ENCODE data around the gene RMP24.
"Not testable (repeated sequence)": the region's sequence is repeated elsewhere in the genome, so short reads cannot be mapped to it uniquely, and the experiment has no call there.

Gene RMP24

DNA sequence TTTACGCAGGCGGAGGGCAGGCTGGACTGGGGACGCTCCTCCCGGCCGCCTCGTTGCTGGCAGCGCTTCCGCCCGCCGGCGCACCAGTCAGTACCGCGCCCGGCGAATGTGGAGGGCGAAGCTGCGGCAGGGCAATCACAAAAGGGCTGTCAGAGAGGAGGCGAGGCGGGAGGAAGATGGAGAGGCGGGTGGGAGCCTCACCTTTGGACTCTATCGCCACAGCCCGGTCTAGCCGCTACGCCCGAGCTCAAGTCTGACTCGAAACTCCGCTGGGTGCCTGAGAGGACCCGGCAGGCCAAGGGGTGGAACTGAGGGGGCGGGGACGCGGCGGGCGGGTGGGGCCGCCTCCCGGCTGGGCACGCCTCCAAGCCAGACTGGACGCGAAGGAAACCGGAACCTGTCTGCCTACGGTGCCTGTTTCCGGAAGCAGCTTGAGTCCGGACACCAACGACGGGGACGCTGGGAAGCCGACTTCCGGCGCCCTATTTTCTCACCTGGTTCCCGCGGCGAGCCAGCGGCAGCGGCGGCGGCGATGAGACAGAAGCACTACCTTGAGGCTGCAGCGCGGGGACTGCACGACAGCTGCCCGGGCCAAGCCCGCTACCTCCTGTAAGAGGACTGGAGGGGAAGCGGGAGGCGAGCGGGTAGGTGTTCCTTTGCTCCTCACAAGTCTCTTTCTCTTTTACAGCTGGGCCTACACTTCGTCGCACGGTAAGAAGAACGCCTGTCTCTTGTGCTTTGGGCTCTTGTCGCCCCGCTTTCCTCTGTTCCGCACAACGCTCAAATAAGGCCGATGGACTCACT lies at the start of gene RMP24:
TSS of gene RMP24 (plus strand) at position 483 of the 804 bp plus-strand sequence.
- DNase-seq (ENCODE audit: low spot score), result peak; percentile 94

DNA sequence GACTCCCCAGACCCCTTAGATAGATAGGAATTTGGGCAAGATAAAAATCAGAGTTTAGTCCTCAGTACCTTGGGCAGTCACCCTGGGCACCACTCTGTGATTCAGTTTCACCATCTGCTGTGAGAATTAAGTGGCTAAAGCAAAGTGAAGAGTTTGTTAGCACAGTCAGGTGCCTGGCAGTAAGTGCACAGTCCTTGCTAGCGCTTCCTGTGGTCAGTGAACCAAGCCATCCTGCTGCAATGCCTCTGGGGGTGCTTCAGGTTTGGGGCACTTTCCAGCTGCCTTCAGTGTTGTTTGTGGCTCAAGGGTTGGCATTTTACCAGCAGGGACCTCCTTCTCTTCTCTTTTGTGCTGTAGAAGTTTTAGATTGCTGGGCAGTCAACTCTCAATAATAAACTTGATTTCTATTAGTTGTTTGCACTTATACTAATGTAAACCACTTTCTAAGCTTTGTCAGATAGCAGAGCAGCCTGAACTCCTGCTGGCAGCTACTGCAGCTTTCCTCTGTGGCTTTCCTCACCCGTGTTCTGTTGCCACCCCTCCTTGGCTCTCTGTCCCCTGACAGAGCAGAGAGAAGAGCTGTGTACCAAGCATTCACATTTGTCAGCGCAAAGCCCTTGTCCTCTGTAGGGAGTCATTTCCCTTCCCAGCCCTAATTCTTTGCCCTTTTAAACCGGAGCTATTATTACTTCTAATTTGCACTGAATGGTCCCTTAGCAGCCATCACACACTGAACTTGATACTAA lies 48.4 kb upstream of the RMP24 start:
- no peak for DNase-seq (ENCODE audit: low spot score)

DNA sequence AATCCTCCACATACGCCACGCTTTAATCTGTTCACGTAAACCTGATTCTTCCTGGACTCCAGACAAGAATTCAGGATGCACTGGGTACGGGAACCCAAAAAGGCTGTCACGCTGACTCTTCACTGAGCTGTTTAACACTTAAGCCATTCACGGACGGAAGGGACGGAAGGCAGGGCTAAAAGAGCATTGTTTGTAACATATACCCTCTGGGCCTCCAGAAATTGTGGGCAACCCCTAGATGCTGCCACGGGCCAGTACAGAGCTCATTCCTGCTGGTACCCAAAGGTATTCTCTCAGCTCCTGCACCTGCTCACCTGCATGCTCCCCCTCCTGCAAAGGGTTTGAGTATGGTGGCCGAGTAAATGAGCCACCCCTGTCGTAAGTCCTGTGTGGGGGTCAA lies 45.6 kb upstream of the RMP24 start:
- DNase-seq (ENCODE audit: low spot score), result no peak

DNA sequence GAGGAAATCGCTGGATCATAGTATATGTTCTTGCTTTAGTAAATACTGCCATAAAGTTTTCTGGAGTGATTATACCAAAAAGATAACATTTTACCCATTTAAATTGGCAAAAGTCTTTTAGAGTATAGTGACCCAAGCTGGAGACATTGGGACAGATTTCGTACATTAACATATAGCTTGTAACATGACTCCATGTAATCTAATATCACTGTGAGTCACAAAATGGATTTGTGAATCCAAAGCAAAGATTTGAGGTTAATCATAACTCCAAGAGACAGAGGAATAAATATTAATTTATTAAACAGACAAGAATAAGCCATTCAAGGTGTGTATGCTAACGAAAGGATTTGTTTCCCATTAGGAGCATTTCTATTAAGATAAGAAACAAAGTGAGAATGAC lies 45.0 kb upstream of the RMP24 start:
- no peak for DNase-seq (ENCODE audit: low spot score)

DNA sequence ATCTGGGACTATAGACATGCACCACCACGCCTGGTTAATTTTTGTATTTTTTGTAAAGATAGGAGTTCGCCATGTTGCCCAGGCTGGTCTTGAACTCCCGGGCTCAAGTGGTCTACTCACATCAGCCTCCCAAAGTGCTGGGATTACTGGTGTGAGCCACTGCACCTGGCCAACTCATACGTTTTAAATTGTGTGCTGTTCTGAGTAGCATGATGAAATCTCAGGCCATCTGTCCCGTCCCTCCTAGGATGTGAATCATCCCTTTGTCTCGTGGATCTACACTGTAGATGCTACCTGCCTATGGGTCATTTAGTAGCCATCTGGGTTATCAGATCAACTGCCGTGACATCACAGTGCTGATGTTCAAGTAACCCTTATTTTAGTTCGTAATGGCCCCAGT lies 38.5 kb upstream of the RMP24 start:
- no peak for DNase-seq (ENCODE audit: low spot score)

DNA sequence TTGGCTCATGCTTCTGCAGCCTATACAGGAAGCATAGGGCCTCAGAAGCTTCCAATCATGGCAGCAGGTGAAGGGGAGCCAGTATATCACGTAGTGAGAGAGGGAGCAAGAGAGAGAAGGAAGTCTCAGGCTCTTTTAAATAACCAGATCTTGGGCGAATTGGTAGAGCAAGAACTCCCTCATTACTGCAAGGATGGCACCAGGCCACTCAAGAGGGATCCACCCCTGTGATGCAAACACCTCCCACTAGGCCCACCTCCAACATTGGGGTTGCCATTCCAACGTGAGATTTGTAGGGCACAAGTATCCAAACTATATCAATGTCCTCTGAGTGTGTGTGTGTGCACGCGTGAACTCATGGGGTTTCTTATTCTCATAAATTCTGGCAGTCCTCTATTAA lies 37.6 kb upstream of the RMP24 start:
- no peak for DNase-seq (ENCODE audit: low spot score)

DNA sequence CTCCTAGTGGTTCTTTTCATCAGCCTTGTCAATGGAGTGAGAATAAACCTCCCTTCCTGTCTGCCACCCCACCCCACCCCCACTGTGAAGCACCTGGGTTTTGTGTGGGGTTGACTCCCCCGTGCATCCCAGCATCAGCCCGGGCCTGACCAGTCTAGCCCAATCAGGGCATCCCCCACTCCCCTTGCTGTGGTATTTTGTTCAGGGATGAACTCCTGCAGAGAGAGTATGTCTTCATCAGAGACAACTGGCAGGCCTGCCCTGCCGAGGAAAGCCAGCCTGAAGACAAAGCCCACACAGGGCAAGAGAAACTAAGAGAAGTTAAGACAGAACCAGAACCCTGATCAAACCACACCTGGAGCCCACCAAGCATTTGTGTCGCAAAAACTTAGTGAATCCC lies 36.7 kb upstream of the RMP24 start:
- no peak for DNase-seq (ENCODE audit: low spot score)

DNA sequence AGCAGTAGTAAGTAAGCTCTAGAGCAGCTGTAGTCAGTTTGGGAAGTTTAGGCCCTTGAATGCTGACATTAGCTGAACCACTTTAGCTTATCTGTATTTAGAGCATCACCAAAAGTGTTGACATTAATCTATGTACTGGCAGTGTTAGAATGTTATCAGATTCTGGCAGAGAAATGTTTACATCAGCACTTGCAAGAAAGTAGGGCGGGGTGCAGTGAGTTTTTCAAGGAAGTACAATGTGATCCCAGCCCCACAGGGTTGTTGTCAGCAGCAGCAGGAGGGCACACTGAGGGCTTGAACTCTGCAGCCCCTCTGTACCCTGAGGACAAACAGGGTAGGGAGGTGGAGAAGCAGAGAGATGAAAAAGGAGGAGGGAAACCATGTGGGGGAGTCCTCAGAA lies 35.5 kb upstream of the RMP24 start:
- no peak for DNase-seq (ENCODE audit: low spot score)

DNA sequence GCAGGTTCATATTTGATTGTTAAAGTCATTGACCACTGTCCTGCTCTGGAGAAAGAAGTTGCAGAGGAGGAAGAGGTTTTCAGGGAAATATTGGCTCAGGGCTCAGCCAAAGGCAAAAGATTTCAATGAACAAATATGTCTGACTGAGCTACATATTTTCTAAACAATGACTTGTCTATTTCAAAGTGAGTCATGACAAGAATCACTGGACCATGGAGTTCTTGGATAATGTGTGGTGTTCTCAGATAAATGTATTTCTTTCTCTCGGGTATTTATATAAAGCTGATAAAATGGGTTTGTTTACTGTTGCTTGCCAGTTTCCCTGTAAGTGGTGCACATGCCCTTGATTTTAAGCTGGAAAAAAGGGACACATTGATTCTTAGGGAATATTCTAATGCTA lies 34.3 kb upstream of the RMP24 start:
- DNase-seq (ENCODE audit: low spot score), result no peak

DNA sequence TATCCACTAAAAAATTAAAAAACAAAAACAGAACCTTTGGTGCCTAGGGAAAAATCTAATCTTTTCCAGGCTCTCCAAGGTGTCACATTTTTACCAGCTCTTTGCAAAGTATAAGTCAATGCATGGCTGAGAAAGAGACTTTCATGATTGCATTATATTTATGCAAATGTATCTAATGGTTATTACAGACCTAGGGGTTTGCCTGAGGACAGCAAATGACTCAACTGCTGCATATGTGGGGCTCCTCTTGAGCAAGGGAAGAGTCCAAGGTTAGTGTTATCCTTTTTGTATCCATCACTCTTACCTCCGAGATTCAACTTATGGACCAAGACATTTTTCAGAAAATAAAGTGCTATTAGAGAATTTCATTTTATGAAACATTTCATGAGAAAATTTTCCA lies 33.9 kb upstream of the RMP24 start:
- DNase-seq (ENCODE audit: low spot score), result no peak

DNA sequence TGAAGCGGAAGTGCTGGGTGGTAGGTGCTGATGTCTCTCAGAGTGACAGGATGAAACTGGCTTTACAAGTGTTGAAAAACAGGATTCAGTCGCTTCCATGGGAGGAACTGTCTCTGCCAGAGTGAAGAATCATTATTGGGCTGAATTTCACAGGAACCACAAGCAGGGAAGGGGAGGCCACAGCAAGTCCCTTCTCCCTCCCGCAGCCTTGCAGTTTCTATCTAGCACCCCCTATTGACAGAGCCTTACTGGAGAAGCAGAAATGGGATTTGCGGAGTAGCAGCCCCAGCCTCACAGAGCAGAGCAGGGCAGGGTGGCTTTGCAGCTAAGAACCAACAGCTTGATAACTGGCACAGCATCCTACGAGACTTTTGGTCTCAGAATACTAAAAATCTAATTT lies 33.3 kb upstream of the RMP24 start:
- DNase-seq (ENCODE audit: low spot score), result no peak

DNA sequence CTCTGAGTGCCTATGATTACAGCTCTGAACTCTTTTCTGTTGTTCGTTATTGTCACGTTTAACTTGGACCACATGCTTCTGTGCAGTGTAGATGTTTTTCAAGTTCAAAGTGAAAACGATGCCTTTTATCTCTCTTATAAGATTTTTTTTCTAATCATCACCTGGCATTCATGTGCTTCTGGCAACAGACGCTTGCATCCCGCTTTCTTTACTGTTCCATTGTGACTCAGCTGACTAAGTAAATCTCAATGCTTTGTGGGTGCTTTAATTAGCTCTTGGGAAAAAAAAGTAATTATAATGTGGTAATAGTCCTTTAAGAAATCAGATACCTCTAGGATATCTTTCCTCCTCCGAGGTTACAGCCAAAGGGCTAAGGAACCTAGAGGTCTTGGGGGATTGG lies 31.2 kb upstream of the RMP24 start:
- DNase-seq (ENCODE audit: low spot score), result no peak

DNA sequence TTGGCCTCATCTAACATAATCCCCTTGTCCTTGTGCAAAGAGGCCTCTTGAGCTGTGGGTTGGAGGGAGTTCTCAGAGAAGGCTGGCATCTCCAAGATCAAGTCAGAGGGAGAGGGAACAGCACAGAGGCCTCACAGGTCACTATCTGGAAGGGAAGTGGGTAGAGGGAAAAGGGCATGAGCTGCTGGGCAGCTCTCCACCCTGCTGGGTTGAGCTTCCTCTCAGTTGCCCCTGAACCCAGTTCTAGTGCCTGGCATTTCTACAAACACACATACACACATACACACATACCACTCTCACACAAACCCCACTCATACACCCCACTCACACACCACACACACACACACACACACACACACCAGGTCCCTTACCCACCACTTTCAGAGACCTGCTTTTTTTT lies 30.3 kb upstream of the RMP24 start:
- DNase-seq (ENCODE audit: low spot score), result no peak

DNA sequence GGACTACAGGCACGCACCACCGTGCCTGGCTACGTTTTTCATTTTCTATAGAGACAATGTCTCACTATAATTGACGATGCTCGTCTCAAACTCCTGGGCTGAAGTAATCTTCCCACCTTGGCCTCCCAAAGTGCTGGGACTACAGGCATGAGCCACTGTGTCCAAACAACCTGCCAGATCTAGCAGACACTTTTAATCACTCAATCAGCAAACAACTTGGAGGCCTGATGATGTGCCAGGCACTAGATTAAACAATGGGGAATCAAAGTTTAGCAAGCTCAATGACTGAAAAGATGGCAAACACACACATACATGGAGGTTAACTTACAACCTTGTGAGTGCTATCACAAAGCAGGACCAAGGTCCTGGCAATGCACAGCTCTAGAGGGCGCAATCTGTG lies 29.8 kb upstream of the RMP24 start:
- no peak for DNase-seq (ENCODE audit: low spot score)

DNA sequence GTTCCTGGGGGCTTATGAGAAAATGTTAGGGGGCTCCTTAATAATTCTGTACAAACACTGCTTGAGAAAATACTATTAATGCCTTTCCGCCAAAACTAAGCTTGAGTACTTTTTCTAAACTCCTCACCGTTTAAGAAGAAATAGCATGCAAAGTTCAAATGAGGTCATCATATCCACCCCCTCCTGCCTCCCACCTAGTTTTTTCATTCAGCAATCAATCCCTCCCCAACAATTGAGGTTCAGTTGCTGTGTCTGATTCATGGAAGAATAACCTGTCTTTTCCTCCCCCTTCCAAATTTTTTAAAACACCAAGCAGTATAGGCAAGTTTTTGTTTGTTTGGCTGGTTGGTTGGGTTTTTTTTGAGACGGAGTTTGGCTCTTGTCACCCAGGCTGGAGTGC lies 24.4 kb upstream of the RMP24 start:
- no peak for DNase-seq (ENCODE audit: low spot score)

DNA sequence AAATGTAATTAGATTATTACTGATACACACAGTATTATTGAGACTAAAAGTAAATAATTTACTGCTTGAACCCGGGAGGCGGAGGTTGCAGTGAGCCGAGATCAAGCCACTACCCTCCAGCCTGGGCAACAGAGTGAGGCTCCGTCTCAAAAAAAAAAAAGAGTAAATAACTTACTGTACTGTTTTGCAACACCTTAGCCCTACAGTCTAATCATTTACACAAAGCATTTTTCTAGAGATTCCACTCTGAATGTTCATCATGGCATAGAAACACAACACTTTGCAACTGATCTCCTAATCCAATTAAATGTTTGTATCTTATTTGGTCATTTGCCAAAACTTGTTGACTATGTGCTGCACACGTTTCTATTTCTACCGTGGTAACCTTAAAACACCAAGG lies 23.4 kb upstream of the RMP24 start:
- DNase-seq (ENCODE audit: low spot score), result no peak

DNA sequence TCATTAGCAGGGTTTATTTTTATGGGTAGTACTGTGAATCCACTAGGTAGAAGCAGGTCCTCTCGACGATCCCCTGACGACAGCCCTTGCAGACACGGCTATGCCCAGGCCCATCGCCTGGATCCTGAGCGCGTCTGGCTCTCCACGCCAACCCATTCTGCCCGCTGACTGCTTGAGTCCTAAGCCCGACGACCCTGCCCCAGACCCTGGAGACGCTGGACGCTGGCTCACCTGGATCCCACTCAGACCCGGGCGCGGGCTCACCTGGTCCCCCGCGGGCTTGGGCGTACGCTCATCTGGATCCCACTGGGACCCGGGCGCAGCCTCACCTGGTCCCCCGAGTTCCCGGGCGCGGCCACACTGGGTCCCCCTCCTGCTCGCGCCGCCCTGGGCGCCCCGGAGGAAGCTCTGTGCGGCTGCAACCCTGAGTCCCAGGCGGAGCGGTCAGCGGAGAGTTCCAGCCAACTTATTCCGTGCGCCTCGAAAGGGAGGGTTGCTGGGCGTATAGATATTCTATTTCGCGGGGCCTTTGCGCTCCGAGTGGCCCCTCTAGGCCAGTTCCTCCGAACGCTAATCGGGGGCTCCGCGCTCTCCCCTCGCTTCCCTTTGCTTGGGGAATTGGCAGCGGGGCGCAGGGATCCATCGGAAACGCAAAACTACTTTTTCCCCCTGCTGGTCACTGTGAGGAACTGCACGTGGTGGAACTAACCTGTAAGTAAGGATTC lies 22.4 kb upstream of the RMP24 start:
- DNase-seq (ENCODE audit: low spot score), result peak; percentile 58

DNA sequence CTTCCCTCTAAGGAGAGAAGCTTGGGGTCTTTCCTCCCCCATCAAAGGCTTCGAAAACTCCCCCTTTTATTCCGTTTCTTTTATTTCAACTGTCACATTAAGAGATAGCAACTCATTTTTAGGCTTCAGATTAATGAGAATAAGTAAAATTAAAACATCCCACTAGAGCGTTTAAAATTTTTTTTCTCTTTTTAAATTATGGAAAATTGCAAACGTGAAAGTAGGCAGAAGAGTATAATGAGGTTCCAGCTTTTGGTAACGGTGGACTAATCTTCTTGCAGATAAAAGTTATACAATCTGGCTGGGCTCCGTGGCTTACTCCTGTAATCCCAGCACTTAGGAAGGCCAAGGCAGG lies 21.9 kb upstream of the RMP24 start:
- DNase-seq (ENCODE audit: low spot score), result no peak

DNA sequence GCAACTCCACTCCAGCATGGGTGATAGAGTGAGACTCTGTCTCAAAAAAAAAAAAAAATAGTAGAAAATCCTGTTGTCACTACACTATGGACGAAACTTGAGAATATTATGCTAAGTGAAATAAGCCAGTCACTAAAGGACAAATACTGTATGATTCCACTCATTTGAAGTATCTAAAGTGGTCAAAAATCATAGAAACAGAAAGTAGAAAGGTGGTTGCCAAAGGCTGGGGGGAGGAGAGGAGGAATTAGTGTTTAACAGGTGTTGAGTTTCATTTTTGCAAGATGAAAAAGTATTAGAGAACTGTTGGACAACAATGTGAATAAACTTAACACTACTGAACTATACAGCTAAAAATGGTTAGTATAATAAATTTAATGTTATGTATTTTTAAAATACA lies 18.8 kb upstream of the RMP24 start:
- DNase-seq (ENCODE audit: low spot score), result no peak

DNA sequence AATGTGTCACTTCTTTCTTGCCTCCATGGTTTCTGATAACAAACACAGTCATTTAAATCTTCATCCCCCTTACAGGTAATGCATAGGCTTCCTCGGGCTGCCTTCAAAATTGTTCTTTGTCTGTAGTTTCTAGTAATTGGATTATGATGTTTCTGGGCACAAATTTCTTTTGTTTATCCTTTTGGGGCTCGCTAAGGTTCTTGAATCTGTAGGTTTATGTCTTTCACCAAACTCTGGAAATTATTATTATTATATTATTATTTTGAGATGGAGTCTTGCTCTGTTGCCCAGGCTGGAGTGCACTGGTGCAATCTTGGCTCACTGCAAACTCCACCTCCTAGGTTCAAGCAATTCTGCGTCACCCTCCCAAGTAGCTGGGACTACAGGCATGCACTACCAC lies 16.3 kb upstream of the RMP24 start:
- DNase-seq (ENCODE audit: low spot score), result no peak

DNA sequence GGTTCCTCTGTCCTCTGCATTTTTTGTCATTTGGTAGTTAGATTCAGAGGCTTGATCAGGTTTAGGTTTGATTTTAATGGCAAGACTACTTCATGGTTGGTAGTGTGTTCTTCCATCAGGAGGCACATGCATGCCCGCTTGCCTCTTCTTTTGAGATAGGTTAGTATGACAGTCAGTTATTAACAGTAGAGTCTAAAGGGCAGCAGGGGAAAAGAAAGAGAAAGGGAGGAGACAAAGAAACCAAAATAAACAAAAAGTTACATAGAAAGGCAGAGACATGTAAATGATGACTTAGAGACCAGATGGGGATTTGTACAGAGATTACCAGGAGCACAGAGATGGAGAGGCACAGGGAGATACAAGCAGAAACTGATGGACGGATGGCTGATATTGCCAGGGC lies 10.2 kb upstream of the RMP24 start:
- DNase-seq (ENCODE audit: low spot score), result no peak

DNA sequence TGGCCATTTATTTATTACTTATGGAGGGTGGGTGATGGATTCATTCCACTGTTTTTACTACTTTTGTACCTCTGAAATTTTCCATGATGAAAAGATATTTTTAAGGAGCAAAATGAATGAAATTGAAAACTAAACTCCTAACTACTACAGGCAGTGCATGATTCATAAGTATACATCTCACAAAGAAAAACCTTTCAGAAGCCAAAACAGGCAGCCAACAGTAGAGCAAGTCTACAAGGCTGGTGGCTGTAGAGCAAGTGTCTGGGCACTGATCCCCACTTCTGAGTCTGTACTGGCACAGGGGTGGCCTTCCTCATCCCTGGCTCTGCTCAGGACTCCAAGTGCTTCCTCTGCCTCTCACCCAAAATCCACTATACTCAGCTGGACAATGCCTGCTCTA lies 8.2 kb upstream of the RMP24 start:
- no peak for DNase-seq (ENCODE audit: low spot score)

DNA sequence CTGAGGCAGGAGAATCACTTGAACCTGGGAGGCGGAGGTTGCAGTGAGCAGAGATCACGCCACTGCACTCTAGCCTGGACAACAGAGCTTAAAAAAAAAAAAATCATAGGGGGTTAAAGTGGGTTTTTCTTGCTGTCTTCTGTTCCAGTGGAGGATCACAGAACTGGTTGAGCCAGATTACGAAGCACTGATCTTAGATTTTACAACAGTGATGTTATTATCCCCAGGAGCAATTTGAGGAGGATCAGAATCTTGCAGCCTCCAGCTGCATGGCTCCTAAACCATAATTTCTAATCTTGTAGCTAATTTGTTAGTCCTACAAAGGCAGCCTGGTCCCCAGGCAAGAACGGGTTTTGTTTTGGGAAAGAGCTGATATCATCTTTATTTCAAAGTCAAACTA lies 4.6 kb upstream of the RMP24 start:
- DNase-seq (ENCODE audit: low spot score), result not testable (repeated sequence)

All from kidney capillary endothelial cell (primary cell).